ENCODE data around the gene MRPL10.

MRPL10 gene

GRCh38 chr17:47839071-47839470 is 7.7 kb upstream of the MRPL10 start:
- no peak for DNase-seq

DNA sequence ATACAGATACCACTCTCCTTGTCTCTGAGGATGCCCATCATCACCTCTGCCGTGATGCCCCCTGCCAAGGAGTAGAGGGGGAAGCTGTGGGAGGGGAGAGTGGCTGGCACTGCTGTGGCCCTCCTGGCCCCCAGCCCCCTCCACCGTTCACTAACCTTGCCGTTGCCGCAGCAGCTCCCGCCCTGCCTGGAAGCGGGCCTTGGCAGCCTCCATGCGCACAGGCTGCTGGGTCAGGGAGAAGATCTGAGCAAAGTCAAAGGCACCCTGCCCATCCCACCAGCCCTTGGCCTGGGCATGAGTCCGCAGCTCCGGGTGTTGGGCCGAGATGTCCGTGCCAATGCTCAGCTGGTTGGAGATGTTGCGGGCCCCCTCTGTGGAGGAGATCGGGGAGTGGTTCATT is 7.3 kb upstream of the MRPL10 start:
- no peak for DNase-seq

- no peak for DNase-seq
Observed at GRCh38 chr17:47837401-47838039, 6.2 kb upstream of the MRPL10 start.

GRCh38 chr17:47836601-47837000 is 5.3 kb upstream of the MRPL10 start:
- DNase-seq, result no peak

DNA sequence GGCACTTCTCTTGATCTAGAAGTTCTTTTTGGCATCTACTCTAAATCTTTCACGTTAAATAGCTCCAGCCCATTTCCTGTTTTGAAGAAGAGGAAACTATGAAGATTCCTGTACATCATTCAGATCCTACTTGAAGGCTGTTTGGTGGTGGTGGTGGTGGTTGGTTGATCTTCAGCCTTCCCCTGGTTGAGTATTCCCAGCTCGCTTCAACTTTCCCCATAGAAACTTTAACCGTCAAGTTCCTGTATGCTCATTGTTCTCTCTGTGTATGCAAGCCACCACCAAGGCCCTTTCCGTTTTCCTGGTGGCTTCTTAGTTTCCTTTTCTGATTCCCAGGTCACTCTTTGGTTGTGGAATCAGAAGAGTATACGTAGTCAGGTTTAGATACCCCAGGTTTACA is 3.4 kb upstream of the MRPL10 start:
- no peak for DNase-seq

- no peak for DNase-seq
Observed at GRCh38 chr17:47831934-47832327, 590 bp upstream of the MRPL10 start.

GRCh38 chr17:47830396-47831002 is 842 bp downstream of the MRPL10 start:
- no peak for DNase-seq

GRCh38 chr17:47829870-47830269 is 1.5 kb downstream of the MRPL10 start:
- DNase-seq, result no peak

- no peak for DNase-seq
Observed at GRCh38 chr17:47823519-47823918, 7.8 kb downstream of the MRPL10 start.

DNA sequence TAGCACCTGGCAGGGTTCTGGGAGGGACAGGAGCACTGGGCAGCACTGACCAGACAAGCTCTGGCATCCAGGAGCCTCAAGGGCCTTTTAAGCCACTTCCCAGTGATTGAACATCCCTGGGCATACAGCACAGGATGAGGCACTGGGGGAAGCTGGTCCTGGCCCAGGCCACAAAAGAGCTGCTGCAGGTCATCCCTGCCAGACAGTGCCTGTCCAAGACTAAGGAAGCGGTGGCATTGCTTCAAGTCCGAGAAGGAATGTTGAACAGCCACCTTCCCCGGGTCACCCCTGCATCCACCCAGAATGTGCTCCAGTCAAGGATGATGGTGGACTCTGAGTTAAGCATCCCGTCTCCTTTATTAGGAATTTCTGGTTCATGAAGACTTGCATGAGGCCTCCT is 8.6 kb downstream of the MRPL10 start:
- no peak for DNase-seq

DNA sequence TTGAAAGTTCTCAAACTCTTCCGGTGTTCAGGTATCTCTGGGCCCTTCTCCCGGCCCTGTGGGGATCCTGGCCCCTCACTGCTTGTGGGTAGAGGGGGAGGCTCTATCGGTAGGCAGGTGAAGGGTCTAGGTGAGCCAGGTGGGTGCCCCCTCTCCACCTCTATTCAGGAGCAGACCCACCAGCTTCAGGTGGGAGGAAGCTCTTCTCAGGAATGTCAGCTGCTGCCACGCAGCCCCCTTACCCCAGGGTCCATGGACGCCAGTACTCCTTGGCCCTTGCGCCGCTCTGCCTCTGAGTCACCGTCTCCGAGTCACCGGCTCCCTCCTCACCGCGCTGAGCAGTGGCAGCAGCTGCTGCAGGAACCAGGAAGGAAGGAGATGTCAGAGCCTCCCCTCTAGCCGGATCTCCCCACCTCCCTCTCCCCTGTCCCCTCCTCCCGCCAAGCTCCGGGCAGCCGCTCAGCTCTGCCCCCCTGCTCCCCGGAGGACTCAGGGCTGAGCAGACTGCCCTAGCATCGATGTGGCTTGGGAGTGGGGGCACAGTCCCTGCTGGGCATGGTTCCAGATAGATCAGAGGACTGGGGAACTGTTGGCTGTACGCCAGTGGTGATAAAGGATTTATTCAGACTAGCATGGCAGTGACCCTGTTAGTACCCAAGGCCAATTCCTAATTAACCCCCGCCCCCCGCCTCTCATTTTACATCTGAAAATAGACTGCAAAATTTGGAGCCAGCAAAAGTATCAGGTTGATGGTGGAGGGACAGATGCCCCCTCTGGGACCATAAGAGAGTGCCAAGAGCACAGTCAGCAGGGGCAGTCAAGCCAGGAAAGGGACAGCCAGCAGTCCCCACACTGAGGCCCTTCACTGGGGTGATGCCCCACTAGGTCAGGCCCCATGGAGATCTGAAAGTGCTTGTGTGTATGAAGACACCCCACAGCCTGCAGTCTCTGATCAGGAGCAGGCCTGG is 9.6 kb downstream of the MRPL10 start, which contains the start of gene OSBPL7:
TSS of gene OSBPL7 (minus strand) at position 371 of the 968 bp plus-strand sequence. CDS start 1,516 bp downstream, outside the sequence.
- DNase-seq, result peak; percentile 72 to 76

DNA sequence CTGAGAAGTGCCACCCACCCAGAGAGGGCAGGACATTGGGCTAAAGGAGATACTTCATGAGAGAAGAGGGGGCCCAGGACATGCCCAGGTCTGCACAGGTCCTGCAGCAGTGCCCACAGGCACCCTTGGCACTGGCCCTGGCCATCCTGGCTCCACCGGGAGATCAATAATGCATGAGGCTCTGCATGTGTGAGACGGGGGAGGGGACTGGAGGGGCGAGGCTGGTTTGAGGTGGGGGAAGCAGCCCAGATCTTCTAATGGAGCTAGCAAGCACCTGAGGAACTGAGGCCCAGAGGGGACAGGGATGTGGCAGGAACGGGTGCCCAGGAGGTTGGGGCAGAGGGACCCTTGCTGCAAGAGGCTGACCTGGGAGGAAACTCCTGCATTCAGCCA is 10.3 kb downstream of the MRPL10 start:
- DNase-seq, result no peak

GRCh38 chr17:47820033-47820789 is 11.1 kb downstream of the MRPL10 start:
- no peak for DNase-seq

GRCh38 chr17:47819475-47819874 is 11.9 kb downstream of the MRPL10 start:
- no peak for DNase-seq

GRCh38 chr17:47818002-47818695 is 13.2 kb downstream of the MRPL10 start:
- DNase-seq, result no peak

DNA sequence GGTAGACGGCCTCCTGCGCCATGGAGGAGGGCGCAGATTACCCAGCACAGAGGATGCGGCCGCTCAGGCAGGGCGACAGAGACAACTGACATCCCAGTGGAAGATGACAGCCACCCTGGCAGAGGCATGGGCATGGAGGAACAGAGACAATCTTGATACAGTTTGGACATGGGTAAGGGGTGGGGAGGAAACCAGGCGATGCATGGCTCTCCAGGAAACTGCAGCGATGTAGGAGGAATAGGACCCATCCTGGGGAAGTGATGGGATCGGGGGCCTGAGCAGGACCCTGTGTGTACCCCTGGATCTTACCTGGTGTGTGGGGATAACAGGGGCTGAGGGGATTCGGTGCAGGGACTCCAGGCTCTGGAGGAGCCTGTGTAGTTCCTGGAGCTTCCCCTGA is 14.4 kb downstream of the MRPL10 start:
- DNase-seq, result no peak

DNA sequence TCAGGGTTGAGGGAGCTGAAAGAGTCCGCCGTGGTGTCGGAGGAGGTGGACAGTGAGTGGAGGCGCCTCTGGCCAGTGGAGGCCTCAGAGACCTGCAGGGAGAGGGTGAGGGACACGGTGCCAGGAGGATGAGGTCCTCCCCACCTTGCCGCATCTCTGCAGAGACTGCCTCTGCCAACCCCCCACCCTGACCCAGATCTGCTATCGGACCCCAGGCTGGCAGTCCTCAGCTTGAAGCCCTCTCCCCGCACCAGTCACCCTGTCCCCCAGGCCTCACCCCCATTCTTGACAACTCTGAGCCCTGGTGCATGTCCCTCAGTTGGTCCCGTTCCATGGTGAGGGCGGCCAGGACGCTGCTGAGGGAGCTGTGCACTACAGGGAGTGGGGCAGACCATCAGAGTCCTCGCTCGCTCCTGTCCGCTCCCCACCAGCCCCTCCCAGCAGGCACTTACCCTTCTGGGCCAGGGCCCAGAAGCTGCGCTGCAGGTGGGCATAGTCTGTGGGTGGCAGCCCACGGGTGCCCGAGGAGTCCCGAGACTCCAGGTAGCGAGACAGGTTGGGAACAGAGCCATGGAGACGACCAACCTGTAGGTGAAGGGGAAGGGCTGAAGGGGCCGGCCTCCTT is 15.1 kb downstream of the MRPL10 start:
- DNase-seq, result no peak

DNA sequence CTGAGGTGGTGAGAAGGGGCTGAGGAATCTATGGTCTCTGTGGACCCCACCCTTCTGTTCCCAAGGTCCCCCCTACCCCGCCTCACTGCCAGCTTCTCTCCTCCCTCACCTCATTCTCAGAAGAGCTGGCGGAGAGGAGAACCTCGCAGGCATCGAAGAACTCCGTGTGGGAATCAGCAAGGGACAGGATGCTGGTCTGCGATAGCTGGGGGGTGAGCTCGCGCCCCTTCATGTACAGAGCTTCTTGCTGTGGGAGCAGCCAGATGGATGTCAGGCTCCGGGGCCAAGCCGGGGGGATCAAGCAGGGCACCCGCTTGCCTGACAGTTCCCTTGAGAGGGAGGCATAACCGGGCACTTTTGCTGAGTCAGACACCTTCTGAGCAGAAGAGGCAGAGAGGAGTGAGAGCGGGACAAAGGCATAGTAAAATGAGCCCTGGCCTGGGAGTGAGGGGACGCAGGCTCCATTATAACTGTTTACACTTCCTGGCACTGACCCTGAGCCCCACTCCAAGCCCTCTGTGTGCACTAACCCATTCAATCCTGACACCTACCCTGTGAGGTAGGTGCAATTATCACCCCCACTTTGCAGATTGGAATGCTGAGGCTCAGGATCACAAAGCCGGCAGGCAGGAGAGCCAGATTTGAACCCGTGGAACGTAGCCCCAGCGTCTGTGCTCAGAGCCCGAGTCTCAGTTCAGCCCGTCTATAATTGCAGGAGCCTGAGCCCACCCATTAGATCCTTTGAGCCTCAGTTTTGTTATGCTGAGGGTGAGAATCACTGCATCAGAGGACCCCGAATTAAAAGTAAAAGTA is 16.0 kb downstream of the MRPL10 start:
- DNase-seq, result no peak

DNA sequence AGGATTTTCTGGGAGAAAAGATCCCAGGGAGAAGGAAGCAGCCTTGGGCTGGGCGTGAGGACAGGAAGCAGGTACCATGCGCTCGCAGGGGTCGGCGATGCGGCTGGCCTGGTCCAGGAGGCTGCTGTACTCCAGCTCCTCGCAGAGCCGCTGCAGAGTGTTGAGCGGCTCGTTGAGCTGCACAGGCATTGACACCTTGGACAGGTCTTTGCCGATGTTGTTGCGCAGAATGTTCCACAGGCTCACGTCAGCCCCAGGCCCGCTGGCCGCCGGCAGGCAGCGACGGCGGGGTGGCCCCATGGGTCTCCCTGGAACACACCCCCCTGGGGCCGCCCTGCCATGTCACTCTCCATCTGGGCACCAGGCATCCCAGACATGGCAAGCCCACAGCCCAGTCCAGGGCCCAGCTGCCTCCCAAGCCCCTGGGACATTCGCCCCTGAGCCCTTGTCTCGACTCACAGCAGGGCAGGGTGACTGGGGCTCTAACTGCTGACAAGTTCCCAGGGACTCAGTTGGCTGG is 17.8 kb downstream of the MRPL10 start:
- no peak for DNase-seq

DNA sequence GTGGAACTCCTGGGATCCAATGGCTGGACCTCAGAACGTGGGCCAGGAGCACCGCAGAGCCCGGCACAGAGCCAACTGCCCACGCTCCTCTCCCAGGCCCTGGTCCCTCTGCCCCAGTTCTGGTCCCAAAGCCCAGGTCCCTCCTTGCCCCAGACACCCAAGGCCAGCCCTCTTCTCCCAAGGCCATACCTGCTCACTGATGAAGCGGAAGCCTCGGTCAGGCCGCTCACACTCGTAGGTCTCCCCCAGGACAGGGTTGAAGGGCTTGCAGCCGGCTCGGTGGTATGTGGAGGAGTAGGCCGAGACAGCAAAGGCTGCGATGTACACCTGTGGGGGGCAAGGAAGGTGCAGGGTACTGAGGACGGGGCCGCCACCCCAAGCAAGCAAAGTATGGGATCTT is 18.3 kb downstream of the MRPL10 start:
- no peak for DNase-seq

Data from stimulated activated CD4-positive, alpha-beta T cell treated with anti-CD3 and anti-CD28 coated beads, Interleukin-2, amount 100 ng/mL, for 24 hours (primary cell).